Erythroblast (primary cell): ENCODE measurements around the gene ISG15.

Experiments
- GATA1 ChIP-seq: IDR thresholded peaks from 2 replicates; pipeline ENCODE4 v1.6.1; 2011; ENCODE audit warnings: low read depth, mild to moderate bottlenecking, control low read depth, low read length, moderate library complexity
- POLR2A ChIP-seq: IDR thresholded peaks from 2 replicates; pipeline ENCODE4 v1.6.1; 2011; ENCODE audit warnings: mild to moderate bottlenecking, low read length

- no peak for TF ChIP-seq POLR2A
- TF ChIP-seq GATA1: no peak
These were observed 31.2 kb upstream of the ISG15 start, which contains the start of gene PERM1 for GRCh38 chr1:981955-982558.
